Fibroblast of skin of right biceps (primary cell): ENCODE measurements around the gene UCKL1.
"Not testable (repeated sequence)": the region's sequence is repeated elsewhere in the genome, so short reads cannot be mapped to it uniquely, and the experiment has no call there.

Source experiments
- DNase-seq: peaks from one replicate; pipeline ENCODE4 v3.0.0-alpha.2; 2013

The UCKL1 gene

DNA sequence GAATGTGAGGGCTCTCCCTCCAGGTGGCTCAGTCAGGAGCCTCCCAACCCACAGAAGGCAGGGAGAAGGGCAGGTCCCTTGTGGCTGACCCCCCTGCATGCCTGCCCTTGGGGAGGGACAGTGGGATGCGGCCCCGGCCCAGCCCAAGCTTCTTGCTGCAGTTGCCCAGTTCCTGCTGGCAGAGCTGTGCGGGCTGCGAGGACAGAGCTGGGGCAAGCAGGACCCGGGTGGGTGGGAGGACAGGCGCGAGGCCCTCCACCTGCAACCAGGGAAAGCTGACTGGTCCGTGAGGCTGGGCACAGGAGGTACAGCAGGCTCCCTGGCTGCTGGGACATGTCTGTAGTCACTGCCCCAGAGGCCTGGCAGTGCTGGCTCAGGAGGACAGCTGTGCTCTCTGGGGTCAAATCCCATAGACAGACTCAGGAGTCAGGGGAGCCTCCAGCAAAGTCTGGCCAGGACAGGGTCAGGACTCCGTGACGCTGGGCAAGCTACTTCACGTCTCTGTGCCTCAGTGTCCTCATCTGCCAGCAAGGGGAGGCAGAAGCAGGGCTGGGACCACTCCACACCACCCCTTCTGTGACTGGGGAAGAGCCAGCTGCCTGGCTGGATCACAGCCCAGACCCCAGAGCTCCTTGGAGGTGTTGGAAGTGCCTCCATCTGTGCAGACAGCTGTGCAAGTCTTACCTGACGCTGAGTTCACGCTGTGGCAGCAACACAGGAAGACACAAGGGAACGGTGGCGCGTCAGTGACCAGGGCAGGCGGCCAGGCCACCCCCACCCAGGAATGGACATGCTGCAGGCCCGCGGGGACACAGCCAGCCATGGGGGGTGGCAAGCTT, 13.0 kb downstream of the UCKL1 start:
- DNase-seq = no peak

DNA sequence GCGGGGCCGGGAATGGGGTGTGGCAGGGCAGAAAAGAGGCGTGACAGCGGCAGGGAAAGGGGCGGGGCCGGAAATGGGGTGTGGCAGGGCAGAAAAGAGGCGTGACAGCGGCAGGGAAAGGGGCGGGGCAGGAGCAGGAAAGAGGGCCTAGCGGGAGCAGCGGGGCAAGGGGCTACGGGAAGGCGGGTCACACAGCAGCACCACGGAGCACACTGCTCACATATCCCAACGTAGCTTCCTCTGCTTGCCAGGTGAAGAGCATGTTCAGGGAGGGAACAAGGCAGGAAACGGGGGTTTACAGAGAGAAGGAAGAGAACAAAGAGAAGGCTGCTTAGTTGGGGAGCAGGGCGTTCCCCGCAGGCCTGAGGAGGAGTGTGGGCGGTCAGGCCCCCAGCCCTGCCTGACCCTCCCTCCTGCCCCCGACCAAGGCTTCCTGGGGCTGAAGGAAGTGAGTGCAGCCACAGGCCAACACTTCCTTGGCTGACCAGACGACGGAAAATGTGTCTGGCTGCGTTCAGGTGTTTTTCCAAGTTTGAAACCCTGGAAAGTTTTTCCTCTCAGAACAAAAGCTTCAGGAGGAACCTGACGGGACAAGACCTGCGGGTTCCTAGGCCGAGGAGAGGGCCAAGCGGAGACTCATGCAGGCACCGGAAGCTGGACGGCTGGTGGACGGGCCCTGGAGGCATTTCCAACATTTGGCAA, 13.8 kb downstream of the UCKL1 start:
- peak; percentile 36 for DNase-seq

DNA sequence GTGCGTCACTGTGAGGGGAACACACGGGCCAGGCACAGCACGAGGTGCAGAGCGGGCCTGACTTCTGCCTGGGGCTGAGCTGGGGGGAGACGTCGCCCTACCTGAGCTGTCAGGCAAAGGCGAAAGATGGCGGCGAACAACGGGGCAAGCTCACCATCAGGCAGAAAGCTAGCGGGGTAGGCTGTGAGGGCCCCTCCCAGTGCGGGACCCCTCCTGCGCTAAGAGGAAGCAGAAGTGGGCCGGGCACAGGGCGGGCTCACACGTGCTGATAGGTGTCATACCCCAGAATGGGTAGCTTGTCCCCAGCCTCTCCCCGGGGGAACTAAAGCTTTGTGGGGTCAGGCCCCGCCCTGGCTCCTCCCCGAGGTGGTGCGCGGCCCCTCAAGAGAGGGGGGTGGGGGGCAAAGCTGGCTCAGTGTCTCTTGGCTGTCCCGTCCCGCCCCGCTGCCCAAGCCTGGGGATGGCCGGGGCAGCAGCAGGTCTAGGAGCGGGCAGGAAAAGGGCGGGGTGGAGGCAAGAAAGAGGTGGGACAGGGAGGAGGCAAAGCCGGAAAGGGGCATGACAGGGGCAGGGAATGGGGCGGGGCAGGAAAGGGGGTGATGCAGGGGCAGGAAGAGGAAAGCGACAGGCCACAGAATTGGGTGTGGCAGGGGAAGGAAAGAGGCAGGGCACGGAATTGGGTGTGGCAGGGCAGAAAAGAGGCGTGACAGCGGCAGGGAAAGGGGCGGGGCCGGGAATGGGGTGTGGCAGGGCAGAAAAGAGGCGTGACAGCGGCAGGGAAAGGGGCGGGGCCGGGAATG, 14.7 kb downstream of the UCKL1 start:
- DNase-seq = no peak

DNA sequence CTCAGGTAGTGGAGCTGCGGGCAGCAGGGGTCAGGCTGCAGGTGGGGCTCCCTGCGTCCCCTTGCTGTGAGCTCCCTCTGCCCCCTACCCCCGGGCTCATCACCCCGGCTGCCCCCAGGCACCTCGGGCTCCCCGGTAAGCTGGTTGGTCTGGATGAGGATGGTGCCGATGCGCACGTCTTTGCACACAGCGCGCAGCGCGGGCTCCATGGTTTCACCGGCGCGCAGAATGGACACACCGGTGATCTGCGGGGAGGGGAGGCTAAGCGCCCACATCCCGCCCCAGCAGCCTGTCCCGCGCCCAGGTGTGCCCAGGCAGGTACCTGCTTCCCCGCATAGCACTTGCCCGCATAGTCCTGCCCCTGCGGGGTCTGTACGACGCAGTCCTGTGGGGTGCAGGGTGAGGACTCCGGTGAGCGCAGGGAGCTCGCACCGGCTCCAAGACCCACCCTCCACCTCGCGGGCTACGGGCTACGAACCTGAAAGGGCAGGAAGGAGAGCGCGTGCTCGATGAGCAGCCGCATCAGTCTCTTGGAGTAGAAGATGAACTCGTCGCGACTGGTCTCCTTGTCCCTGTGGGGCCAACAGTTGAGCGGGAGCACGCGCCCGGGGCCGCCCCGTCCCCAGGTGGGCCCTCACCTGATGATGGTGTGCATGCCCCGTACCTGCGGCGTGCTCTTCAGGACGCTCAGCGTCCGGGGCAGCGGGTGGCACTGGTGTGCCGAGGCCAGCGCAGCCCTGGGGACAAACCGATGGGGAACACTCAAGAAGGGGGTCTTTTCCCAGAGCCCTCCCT, 15.5 kb downstream of the UCKL1 start:
- no peak for DNase-seq

DNA sequence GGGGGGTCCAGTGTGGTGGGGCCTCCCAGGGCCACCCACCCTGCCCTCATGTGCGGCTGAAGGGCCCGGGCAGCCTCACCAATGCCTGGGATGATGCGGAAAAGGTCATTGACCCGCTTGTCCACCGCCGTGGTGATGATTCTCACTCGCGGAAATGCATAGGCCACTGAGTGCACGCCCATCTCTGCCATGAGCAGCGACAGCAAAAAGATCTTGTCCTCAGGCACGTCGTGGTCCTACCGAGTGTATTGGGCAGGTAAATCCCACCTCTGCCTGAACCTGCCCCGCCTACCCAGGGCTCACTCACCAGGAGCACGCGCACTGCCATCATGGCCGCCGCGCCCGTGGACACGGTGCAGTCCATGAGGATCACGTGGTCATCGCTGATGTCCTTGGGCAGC, 16.1 kb downstream of the UCKL1 start:
- no peak for DNase-seq

DNA sequence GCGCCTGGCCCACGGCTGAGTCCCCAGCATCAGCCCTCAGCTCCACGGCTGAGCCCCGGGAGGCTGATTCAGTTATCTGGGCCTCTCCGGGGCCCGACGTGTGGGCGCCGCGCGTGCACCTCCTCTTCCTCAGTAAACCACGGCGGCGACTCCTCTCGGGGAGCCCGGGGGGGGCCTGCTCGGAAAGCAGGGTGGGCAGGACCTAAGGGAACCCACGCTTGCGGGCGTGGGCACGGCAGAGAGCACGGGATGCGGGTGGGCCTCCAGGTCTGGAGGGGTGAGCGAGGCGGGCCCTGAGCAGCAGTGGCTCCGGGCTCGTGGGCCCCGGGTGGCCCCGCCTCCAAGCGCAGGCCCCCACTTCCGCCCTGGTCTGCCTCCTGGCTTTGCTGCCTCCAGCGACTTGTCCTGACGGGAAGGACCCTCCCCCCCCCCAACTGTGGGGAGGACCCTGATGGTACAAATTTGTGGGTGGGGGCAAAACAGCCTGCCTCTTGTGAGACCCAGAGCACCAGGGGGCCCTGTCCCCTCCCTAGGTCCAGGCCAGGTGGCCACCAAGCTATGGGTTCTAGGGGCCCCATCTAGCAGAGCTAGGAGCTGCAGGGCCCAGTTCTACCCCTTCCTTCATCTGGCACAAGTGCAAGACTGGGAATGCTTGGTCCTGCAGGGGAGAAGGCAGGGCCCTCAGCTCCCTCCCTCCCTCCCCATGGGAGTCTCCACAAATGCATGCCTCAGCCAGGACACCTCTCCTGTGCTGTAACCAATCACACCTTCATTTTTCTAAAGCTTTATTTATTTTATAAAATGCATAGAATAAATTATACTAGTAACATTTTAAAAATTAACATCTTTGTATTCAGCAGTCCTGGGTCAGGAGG, 16.9 kb downstream of the UCKL1 start:
- DNase-seq = no peak

DNA sequence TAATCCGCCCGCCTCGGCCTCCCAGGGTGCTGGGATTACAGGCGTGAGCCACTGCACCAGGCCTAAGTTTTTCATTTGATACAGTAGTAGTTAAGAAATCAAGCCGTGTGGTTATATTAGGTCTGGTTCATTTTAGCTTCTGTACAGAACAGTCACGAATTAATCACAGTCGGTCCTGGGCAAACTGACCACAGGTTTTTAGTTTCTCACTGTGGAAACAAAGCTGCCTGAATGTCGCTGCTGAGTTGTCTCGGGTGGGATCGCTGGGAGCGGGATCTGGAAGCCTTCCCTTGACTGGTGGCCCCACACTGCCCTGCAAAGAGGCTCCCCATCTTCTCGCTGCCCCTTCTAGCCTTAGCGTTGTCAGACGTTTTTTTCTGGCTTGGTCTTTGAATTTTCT, 18.6 kb downstream of the UCKL1 start:
- DNase-seq = no peak

DNA sequence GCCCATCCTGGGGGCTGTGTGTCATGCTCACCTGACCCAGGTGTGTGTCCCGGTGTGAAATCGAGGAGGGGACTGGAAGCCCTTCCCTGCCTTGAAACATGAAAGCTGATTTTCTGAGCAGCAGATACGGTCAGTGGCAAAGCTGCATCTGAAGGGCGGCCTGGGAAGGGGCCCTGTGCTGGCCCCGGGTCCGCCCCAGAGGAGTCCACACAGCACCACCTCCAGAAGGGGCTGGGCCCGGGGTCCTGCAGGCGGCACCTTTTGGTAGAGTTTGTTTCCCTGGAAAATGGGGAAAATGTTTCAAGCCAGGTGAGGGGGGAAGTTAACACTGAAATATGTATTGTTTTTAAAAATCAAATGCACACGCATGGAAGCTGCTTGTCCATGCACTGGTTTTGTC, 20.8 kb downstream of the UCKL1 start:
- DNase-seq = no peak

DNA sequence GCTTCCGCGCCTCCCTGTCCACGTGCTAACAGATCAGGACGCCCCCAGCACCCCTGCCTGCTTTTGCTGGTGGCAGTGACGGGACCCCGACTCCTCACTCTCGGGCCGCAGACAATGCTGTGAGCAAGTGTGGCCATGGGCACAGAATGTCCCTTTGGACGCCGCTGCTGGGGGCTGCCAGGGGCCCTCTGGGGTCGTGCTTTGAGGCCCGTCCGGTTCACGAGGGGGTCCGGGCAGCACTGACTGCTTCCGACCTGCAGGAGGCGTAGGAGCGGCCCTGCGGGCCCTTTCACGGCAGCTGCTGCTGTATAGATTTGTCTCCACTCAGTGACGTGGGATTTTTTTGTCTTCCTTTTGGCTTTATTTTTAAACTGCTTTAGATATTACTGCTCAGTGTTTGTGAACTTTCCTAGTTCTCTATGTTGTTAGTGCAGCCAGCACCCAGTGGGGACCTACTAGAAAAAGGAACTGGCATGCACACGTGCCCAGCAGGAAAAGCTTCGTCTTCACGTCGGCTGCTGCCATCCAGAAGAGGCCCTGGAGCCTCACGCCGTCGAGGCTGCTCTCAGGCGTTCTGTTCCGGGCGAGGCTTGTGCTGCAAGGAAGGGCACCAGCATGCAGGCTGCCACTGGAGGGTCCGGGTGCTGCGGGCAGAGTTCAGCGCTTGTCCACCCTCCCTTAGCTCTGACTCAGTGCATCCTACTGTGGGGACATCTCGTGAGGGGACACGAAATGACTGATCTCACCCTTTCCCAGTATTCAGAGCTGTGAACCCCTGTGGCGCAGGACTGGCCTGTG, 21.7 kb downstream of the UCKL1 start:
- DNase-seq = no peak

DNA sequence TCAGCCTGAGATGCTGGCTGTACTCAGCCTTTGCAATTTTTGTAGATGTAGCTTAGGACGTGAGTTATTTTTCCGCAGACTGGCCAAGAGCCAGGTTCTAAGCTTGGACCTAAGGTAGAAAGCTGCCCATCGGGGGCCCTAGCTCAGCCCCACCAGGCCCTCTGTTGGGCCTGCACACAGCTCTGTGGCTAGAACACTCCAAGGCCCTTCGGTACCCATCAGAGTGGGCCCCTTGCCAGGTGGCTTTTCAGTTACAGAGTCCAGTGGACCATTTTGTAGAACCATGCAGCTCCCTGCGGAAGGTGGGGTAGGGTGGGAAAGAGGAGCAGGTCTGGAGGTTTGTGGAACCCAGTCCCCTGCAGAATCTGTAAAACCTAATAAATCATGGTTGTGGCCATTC, 22.6 kb downstream of the UCKL1 start:
- no peak for DNase-seq

DNA sequence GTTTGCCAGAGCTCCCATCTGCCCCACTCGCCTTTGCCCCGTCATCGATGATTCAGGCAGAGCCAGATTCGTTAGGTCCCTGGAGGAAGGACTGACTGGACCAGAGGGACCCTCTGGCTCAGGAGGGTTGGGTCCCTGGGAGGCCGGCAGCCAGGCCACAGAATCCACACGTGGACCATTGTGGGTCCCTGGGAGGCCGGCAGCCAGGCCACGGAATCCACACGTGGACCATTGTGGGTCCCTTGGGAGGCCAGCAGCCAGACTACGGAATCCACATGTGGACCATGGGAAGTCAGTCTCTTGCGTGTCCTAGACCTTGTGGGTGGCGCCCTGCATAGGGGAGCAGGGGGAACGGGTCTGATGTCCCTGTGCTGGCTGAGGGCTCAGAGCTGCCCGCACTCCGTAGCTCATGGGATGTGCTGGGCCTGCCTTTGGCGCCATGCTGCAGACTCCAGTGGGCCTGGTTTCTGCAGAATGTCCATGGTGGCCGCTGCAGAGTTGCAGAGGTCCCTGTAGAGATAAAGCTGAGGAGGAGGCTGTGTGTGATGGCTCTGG, 23.5 kb downstream of the UCKL1 start:
- DNase-seq = no peak

DNA sequence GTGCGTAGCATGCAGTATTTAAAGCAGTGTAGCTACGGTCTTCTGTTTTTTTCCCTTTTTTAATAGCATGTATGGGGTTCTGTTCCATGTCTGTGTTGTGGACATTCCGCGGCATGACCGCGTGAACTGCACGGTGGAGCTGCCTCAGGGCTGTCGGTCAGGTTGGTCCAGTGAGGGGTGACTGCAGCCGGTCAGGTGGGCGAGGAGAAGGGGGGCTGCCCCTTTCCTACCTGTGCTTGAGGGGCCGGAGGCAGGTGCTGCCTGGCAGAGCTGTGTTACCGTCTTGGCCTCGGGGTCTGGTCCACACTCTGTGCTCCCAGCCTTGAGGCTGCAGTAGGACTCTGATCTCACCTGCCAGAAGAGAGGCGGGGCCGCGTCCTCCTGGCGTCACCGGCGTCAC, 24.5 kb downstream of the UCKL1 start:
- DNase-seq = no peak

DNA sequence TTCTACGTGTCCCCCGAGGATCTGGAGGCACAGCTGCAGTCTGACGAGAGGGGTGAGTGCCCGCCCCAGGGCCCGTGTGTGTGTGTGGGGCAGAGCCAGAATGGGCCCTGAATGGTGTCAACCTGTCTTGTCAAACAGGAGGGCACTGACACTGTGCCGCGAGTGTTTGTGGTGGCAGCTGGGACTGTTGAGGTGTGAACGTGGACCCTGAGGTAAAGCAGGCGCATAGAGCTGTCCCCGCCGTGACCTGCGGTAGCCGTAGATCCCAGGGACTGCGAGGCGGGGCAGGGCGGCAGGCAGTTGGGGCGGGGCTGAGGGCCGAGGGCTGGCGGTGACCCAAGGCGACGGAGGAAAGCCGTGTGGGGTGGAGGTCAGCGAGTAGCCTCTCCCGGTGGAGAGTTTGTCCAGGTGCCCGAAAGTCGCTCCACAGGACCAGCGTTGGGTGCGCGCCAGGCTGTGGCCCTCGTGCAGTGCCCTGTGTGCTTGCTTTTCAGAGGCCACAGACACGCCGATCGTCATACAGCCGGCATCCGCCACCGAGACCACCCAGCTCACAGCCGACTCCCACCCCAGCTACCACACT, 25.2 kb downstream of the UCKL1 start:
- DNase-seq = no peak

DNA sequence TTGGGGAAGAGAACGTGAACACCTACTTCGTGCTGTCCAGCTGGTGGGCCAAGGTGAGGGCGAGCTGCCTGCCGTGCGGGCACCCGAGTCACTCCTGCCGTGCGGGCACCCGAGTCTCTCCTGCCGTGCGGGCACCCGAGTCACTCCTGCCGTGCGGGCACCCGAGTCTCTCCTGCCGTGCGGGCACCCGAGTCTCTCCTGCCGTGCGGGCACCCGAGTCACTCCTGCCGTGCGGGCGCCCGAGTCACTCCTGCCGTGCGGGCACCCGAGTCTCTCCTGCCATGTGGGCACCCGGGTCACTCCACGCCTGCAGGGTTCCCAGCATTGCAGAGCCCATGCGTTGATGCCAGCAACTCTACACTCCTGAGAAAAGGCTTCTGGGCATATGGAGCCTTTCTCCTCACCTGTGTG, 26.7 kb downstream of the UCKL1 start:
- DNase-seq = not testable (repeated sequence)

DNA sequence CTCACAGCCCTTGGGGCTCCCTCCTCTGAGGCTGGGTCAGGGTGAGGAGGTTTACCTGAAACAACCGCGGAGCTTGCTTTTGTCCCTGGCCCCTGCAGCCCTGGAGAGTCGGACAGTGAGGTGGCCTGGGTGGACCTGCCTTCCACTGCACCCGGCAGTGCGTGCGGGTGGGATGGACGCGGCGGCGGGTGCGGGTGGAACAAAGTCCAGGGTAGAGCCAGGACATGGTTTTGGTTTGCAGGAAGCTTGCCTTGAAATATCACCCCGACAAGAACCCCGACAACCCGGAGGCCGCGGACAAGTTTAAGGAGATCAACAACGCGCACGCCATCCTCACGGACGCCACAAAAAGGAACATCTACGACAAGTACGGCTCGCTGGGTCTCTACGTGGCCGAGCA, 27.1 kb downstream of the UCKL1 start:
- no peak for DNase-seq

DNA sequence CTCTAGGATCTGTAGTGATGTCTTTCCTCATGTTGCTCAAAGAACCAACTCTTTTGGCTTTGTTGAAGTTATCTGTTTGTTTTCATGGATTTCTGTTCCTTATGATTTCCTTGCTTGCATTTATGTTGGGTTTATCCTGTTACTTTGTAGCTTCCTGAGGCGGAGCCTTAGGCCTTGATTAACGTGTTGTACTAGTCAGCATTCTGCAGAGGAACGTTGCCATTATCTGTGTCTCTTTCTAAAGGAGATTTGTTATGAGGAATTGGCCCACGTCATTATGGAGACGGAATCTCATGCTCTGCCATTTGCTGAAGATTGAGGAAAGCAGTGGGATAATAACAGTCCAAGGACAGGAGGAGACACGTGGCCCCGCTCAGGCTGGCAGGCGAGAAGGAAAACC, 29.9 kb downstream of the UCKL1 start:
- DNase-seq = no peak

DNA sequence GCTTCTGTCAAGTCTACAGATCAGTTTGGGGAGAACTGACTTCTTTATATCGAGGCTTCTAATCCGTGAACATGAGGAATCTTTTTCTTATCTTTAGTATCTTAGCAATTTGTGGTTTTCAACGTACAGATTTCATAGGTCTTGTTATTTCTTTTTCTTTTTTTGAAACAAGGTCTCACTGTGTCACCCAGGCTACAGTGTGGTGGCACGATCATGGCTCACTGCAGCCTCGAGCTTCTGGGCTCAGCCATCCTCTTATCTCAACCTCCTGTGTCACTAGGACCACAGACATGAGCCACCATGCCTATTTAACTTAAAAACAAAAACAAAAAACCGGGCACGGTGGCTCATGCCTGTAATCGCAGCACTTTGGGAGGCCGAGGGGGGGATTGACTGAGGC, 32.0 kb downstream of the UCKL1 start:
- no peak for DNase-seq

DNA sequence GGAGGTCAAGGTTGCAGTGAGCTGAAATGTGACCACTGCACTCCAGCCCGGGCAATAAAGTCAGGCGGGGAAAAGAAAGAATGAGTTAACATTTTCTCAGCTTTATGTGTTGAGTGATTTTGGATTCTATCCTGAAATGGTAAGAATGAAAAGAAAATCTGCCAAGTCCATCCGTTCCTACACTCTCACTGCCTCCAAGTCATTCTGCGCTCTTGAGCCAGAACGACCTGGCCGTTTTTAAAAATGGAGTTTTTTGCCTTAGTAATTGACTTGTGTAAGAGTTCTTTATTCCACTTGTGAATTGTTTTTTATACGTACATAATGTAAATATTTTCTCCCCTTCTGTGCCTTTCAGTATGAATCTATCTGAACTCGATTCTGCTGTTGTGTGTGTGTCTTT, 32.6 kb downstream of the UCKL1 start:
- DNase-seq = no peak

DNA sequence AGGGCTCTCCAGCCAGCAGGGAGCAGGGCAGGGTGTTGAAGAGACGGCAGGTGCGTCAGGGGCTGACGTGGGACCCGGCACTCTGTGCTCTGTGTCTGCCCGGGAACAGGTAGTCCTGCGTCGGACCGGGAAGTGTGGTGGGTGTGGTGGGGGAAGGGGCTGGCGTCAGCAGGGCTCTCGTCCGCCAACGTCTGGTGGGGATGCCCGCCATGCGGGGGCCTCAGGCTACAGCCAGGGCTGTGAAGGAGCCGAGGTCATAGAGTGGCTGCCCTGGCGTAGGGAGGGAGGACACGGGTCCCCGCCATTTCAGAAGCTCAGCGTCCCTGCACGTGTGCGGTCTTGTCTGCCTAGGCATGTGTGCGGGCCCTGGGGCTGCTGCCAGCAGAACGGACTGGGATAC, 36.0 kb downstream of the UCKL1 start:
- no peak for DNase-seq

DNA sequence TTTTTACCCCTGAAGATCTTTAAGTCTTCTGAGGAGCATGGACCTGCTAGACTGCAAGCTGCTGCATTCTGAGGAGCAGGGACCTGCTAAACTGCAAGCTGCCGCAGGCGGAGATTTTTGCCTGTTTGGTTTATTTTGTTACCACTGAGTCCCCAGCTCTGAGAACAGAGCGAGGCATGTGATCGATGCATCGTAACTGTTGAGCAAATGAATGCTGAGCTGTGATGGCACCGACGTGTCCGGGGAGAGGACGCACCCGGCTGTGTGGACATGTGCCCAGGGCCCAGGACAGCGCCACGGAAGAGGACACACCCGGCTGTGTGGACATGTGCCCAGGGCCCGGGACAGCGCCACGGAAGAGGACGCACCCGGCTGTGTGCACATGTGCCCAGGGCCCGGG, 37.1 kb downstream of the UCKL1 start:
- no peak for DNase-seq
